Keratinocyte (primary cell): ENCODE data around the gene SPTAN1.

Source experiments
- CTCF ChIP-seq, 3 experiments: IDR thresholded peaks in 1 of 3; conservative IDR thresholded peaks in 1 of 3; optimal IDR thresholded peaks in 1 of 3; 2 replicates in 2 of 3; 3 replicates in 1 of 3; pipeline versions ENCODE3 to v1.5.1; 2011; ENCODE audit warnings: low read length in 3 of 3, mild to moderate bottlenecking in 3 of 3, moderate library complexity in 2 of 3, control low read depth in 1 of 3, inconsistent platforms in 1 of 3; ENCODE audit not compliant: insufficient read depth in 2 of 3; ENCODE audit errors: extremely low read depth in 1 of 3
- EZH2 ChIP-seq: IDR thresholded peaks from one replicate; pipeline ENCODE4 v1.6.1; 2012; ENCODE audit warnings: inconsistent platforms, mild to moderate bottlenecking, low read length, moderate library complexity

GRCh38 chr9:128633601-128634000 lies 81.2 kb downstream of the SPTAN1 start:
- TF ChIP-seq CTCF (optimal IDR thresholded peaks at IDR 0.05 in 1 of 3, IDR thresholded peaks at IDR 0.05 in 1 of 3, conservative IDR thresholded peaks at IDR 0.05 in 1 of 3; ENCODE audit: extremely low read depth in 1 of 3, insufficient read depth in 2 of 3, low read length in 3 of 3) (no peak), EZH2 (no peak)
